DND-41 (cell line): ENCODE results near the gene CHRNA9.

Source experiments
- ATAC-seq: fragments of 200-7000 bp; cut with Tn5 transposase; 3 replicates; pipeline ENCODE4 v1.9.1; 2021; ENCODE audit warnings: low read depth; ENCODE audit not compliant: insufficient read depth
- DNase-seq: peaks from one replicate; pipeline ENCODE4 v3.0.0-alpha.2; 2020
- H2AFZ ChIP-seq: 2 replicates; pipeline ENCODE4 v1.6.0; 2012; ENCODE audit warnings: low read depth, low read length
- H3K27ac ChIP-seq: 2 replicates; pipeline ENCODE4 v1.5.1; 2012; ENCODE audit warnings: low read length, inconsistent platforms
- H3K27me3 ChIP-seq: fragments of 200-600 bp; sonication (generic); 2 replicates; pipeline ENCODE4 v1.6.0; 2012; ENCODE audit warnings: low read length, mild to moderate bottlenecking, inconsistent platforms; ENCODE audit not compliant: insufficient read depth, poor library complexity
- H3K36me3 ChIP-seq: 2 replicates; pipeline ENCODE4 v1.5.1; 2012; ENCODE audit warnings: low read length, inconsistent platforms; ENCODE audit not compliant: insufficient read depth
- H3K4me1 ChIP-seq: 2 replicates; pipeline ENCODE4 v1.5.1; 2012; ENCODE audit warnings: mild to moderate bottlenecking, low read length; ENCODE audit not compliant: insufficient read depth
- H3K4me2 ChIP-seq: 2 replicates; pipeline ENCODE4 v1.6.0; 2012; ENCODE audit warnings: mild to moderate bottlenecking, moderate library complexity, low read length, inconsistent platforms; ENCODE audit not compliant: insufficient read depth
- H3K4me3 ChIP-seq, 2 experiments: fragments of 200-600 bp in 1 of 2; shearing (Covaris generic) in 1 of 2; 2 replicates each; pipeline ENCODE4 v1.5.1; 2012 to 2016; ENCODE audit warnings: inconsistent platforms in 2 of 2, low read length in 2 of 2, mild to moderate bottlenecking in 2 of 2, low read depth in 1 of 2, moderate library complexity in 1 of 2
- H3K79me2 ChIP-seq: 2 replicates; pipeline ENCODE4 v1.6.0; 2012; ENCODE audit warnings: low read length, inconsistent platforms; ENCODE audit not compliant: insufficient read depth
- H3K9ac ChIP-seq: 2 replicates; pipeline ENCODE4 v1.6.0; 2012; ENCODE audit warnings: low read depth, mild to moderate bottlenecking, inconsistent platforms, low read length, moderate library complexity
- H3K9me3 ChIP-seq: 2 replicates; pipeline ENCODE4 v1.5.1; 2012; ENCODE audit warnings: low read length, moderate library complexity, mild to moderate bottlenecking, inconsistent platforms; ENCODE audit not compliant: insufficient read depth, severe bottlenecking
- H4K20me1 ChIP-seq: 2 replicates; pipeline ENCODE4 v1.6.0; 2012; ENCODE audit warnings: low read length; ENCODE audit not compliant: insufficient read depth
- CTCF ChIP-seq: IDR thresholded peaks from 2 replicates; pipeline ENCODE4 v1.5.1; 2012; ENCODE audit warnings: borderline replicate concordance, low read length, moderate library complexity, mild to moderate bottlenecking; ENCODE audit not compliant: poor library complexity, severe bottlenecking; ENCODE audit errors: extremely low read depth
- EZH2 ChIP-seq: IDR thresholded peaks from 3 replicates; pipeline ENCODE4 v1.6.1; 2012; ENCODE audit warnings: borderline replicate concordance, low read depth, mild to moderate bottlenecking, moderate library complexity, low read length, inconsistent platforms; ENCODE audit not compliant: severe bottlenecking

Gene CHRNA9

GRCh38 chr4:40378619-40379018, 43.5 kb downstream of the CHRNA9 start:
- no peak overlapping the region for H3K27ac ChIP-seq
- H2AFZ ChIP-seq = no peak overlapping the region
- no peaks in the 10 kb centered on the region for H3K4me1 ChIP-seq
- no peak for ATAC-seq
- TF ChIP-seq EZH2 (no peak), CTCF (no peak)
- H3K9me3 ChIP-seq = no peaks in the 10 kb centered on the region
- H3K27me3 ChIP-seq = peaks cover 2% of the 10 kb centered on the region
- no peaks in the 10 kb centered on the region for H3K79me2 ChIP-seq
- no peaks in the 10 kb centered on the region for H3K36me3 ChIP-seq
- no peak overlapping the region for H3K4me3 ChIP-seq
- DNase-seq = no peak
- no peak overlapping the region for H3K9ac ChIP-seq
- no peak overlapping the region for H3K4me2 ChIP-seq
- H4K20me1 ChIP-seq = no peaks in the 10 kb centered on the region

- Histone ChIP-seq H3K79me2 (no peaks in the 10 kb centered on the region), H3K4me3 (no peak overlapping the region), H3K27ac (no peak overlapping the region), H3K4me2 (no peak overlapping the region), H3K9me3 (no peaks in the 10 kb centered on the region), H2AFZ (no peak overlapping the region), H3K4me1 (no peaks in the 10 kb centered on the region), H3K36me3 (no peaks in the 10 kb centered on the region), H4K20me1 (no peaks in the 10 kb centered on the region), H3K9ac (no peak overlapping the region), H3K27me3 (peaks cover 2% of the 10 kb centered on the region)
- no peak for DNase-seq
- TF ChIP-seq EZH2 (no peak), CTCF (no peak)
- ATAC-seq = no peak
These were observed 44.1 kb downstream of the CHRNA9 start for GRCh38 chr4:40379248-40379647.

GRCh38 chr4:40380647-40381046, 45.5 kb downstream of the CHRNA9 start:
- Histone ChIP-seq H3K79me2 (no peaks in the 10 kb centered on the region), H3K9ac (no peak overlapping the region), H3K27ac (no peak overlapping the region), H3K27me3 (peaks cover 2% of the 10 kb centered on the region), H3K4me1 (no peaks in the 10 kb centered on the region), H2AFZ (no peak overlapping the region), H3K9me3 (no peaks in the 10 kb centered on the region), H3K4me3 (no peak overlapping the region), H4K20me1 (no peaks in the 10 kb centered on the region), H3K4me2 (no peak overlapping the region), H3K36me3 (no peaks in the 10 kb centered on the region)
- DNase-seq (no peak), ATAC-seq (no peak)
- TF ChIP-seq EZH2 = no peak
- no peak for TF ChIP-seq CTCF

- H3K79me2 ChIP-seq = no peaks in the 10 kb centered on the region
- ATAC-seq (no peak), DNase-seq (no peak)
- no peak overlapping the region for H3K9ac ChIP-seq
- no peak for TF ChIP-seq CTCF
- TF ChIP-seq EZH2 = no peak
- H2AFZ ChIP-seq = no peak overlapping the region
- no peak overlapping the region for H3K27ac ChIP-seq
- no peaks in the 10 kb centered on the region for H3K36me3 ChIP-seq
- no peaks in the 10 kb centered on the region for H3K4me1 ChIP-seq
- H4K20me1 ChIP-seq = no peaks in the 10 kb centered on the region
- no peak overlapping the region for H3K4me3 ChIP-seq
- H3K4me2 ChIP-seq = no peak overlapping the region
- H3K9me3 ChIP-seq = no peaks in the 10 kb centered on the region
- no peaks in the 10 kb centered on the region for H3K27me3 ChIP-seq
These were observed 53.1 kb downstream of the CHRNA9 start for GRCh38 chr4:40388239-40388638.
